RWPE2 (cell line): ENCODE data around the gene GABRD.

ENCODE experiments used
- ATAC-seq: fragments of 200-7000 bp; cut with Tn5 transposase; 3 replicates; pipeline ENCODE4 v1.9.1; 2021; ENCODE audit warnings: low read depth
- DNase-seq: peaks from one replicate; pipeline ENCODE4 v3.0.0-alpha.2; 2020; ENCODE audit warnings: low spot score
- H3K27ac ChIP-seq: fragments of 450-650 bp; 2 replicates; pipeline ENCODE4 v1.5.1; 2017; ENCODE audit warnings: mild to moderate bottlenecking; ENCODE audit not compliant: poor library complexity, severe bottlenecking
- H3K27me3 ChIP-seq: fragments of 250-450 bp; sonication (Bioruptor Pico); 2 replicates; pipeline ENCODE4 v1.5.1; 2021; ENCODE audit warnings: mild to moderate bottlenecking, moderate library complexity; ENCODE audit not compliant: insufficient read depth, poor library complexity, severe bottlenecking
- H3K36me3 ChIP-seq: fragments of 250-450 bp; sonication (Bioruptor Pico); 2 replicates; pipeline ENCODE4 v1.5.1; 2020; ENCODE audit warnings: low read depth, mild to moderate bottlenecking, moderate library complexity
- H3K4me1 ChIP-seq: fragments of 250-450 bp; sonication (Bioruptor Pico); 2 replicates; pipeline ENCODE4 v1.5.1; 2021; ENCODE audit warnings: mild to moderate bottlenecking, moderate library complexity; ENCODE audit not compliant: insufficient read depth, poor library complexity, severe bottlenecking
- H3K4me3 ChIP-seq: fragments of 250-450 bp; sonication (Bioruptor Pico); 2 replicates; pipeline ENCODE4 v1.5.1; 2021; ENCODE audit warnings: mild to moderate bottlenecking, moderate library complexity; ENCODE audit not compliant: severe bottlenecking
- H3K9me3 ChIP-seq: fragments of 250-450 bp; sonication (Bioruptor Pico); 2 replicates; pipeline ENCODE4 v1.5.1; 2021; ENCODE audit warnings: mild to moderate bottlenecking, moderate library complexity; ENCODE audit not compliant: severe bottlenecking
- CTCF ChIP-seq: fragments of 450-650 bp; IDR thresholded peaks from one replicate; pipeline ENCODE4 v1.5.1; 2017; ENCODE audit warnings: mild to moderate bottlenecking, moderate library complexity; ENCODE audit not compliant: poor library complexity, severe bottlenecking

Gene GABRD

GRCh38 chr1:2060535-2060934, 41.4 kb downstream of the GABRD start:
- no peak overlapping the region for H3K27ac ChIP-seq
- H3K36me3 ChIP-seq: peaks cover 47% of the 10 kb centered on the region
- no peak overlapping the region for H3K4me3 ChIP-seq
- DNase-seq (no peak), ATAC-seq (no peak)
- no peak for TF ChIP-seq CTCF
- H3K27me3 ChIP-seq: no peaks in the 10 kb centered on the region
- peaks cover 3% of the 10 kb centered on the region for H3K9me3 ChIP-seq
- H3K4me1 ChIP-seq: no peaks in the 10 kb centered on the region

GRCh38 chr1:2061065-2061778, 42.1 kb downstream of the GABRD start:
- Histone ChIP-seq H3K4me3 (no peak overlapping the region), H3K27ac (no peak overlapping the region), H3K9me3 (peaks cover 3% of the 10 kb centered on the region), H3K27me3 (no peaks in the 10 kb centered on the region), H3K4me1 (no peaks in the 10 kb centered on the region), H3K36me3 (peaks cover 40% of the 10 kb centered on the region)
- no peak for TF ChIP-seq CTCF
- DNase-seq (no peak), ATAC-seq (no peak)

- Histone ChIP-seq H3K27me3 (no peaks in the 10 kb centered on the region), H3K27ac (no peak overlapping the region), H3K4me1 (no peaks in the 10 kb centered on the region), H3K9me3 (peaks cover 3% of the 10 kb centered on the region), H3K36me3 (peaks cover 18% of the 10 kb centered on the region), H3K4me3 (no peak overlapping the region)
- no peak for TF ChIP-seq CTCF
- DNase-seq (no peak), ATAC-seq (no peak)
Measured at GRCh38 chr1:2065699-2066098, 46.6 kb downstream of the GABRD start.

- no peak overlapping the region for H3K4me3 ChIP-seq
- H3K36me3 ChIP-seq: peaks cover 21% of the 10 kb centered on the region
- H3K4me1 ChIP-seq: no peaks in the 10 kb centered on the region
- peaks cover 3% of the 10 kb centered on the region for H3K9me3 ChIP-seq
- H3K27me3 ChIP-seq: no peaks in the 10 kb centered on the region
- TF ChIP-seq CTCF: no peak
- H3K27ac ChIP-seq: no peak overlapping the region
- ATAC-seq (no peak), DNase-seq (no peak)
Measured at GRCh38 chr1:2067393-2067792, 48.2 kb downstream of the GABRD start.

- DNase-seq: no peak
- no peaks in the 10 kb centered on the region for H3K27me3 ChIP-seq
- no peak for TF ChIP-seq CTCF
Measured at GRCh38 chr1:2067981-2068380, 48.8 kb downstream of the GABRD start.

More at GRCh38 chr1:2067981-2068380, 48.8 kb downstream of the GABRD start:
- no peaks in the 10 kb centered on the region for H3K4me1 ChIP-seq
- H3K4me3 ChIP-seq: no peak overlapping the region
- no peak for ATAC-seq
- H3K9me3 ChIP-seq: peaks cover 3% of the 10 kb centered on the region
- H3K36me3 ChIP-seq: peaks cover 21% of the 10 kb centered on the region
- no peak overlapping the region for H3K27ac ChIP-seq
